ENCODE data around the gene STARD7.

STARD7 gene

GRCh38 chr2:96136129-96136720 is 72.4 kb downstream of the STARD7 start:
- no peak for DNase-seq (ENCODE audit: low read depth, low spot score)

GRCh38 chr2:96135621-96136020 is 73.0 kb downstream of the STARD7 start:
- DNase-seq (ENCODE audit: low read depth, low spot score), result no peak

GRCh38 chr2:96135171-96135570 is 73.5 kb downstream of the STARD7 start:
- DNase-seq (ENCODE audit: low read depth, low spot score), result no peak

Measured in activated naive CD8-positive, alpha-beta T cell treated with anti-CD3 and anti-CD28 coated beads, Interleukin-2, amount 50 U/mL, for 16 hours (primary cell).